Measurements from ENCODE around the gene COL11A2. TPM values are rescaled to one million over a fixed set of nuclear protein-coding genes. Genes with fewer than 3 reads are reported as not detected.

Gene COL11A2
- total RNA-seq, 2 donors from 2014 or later, result 1.9 to 3.4 TPM

DNA sequence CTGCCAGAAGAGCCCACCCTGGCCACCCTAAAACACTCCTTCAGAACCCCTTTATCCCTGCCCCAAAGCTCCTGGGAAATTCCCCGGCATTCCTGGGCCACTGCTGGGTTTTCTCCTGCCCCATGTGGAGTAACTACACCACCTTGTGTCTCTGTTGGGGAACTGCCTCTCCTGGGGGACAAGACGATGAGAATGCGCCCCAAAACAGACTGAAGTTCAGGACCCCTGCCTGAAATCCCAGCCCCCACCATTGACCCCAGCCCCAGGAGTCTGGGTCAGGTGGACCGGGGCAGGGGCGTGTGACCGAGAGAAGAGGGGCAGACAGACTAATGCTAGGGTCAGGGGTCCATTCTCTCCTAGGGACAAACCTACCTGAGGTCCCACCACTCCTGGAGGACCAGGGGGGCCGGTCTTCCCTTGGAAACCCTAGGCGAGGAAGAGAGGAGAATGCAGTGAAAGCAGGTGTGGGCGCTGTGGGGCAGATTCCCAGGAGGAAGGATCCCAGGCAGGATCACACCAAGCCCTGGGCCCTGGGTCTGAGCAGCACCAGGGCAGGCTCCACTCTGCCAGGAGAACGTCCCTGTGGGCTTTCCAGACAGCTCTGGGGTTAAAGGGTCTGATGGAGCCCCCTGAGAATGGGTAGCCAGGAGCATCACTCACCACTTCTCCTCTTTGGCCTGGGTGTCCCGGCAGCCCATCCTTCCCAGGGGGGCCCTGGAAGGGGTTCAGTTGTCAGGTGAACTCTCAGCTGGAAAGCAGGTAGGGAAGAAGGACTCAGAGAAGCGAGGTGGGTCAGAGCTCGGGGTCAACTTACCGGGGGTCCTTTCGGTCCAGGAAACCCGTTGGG lies 19.4 kb downstream of the COL11A2 start:
- ATAC-seq (ENCODE audit: insufficient number of reproducible peaks, low FRiP score, low read depth), result no peak
- H3K4me3 ChIP-seq, result no peak overlapping the region

DNA sequence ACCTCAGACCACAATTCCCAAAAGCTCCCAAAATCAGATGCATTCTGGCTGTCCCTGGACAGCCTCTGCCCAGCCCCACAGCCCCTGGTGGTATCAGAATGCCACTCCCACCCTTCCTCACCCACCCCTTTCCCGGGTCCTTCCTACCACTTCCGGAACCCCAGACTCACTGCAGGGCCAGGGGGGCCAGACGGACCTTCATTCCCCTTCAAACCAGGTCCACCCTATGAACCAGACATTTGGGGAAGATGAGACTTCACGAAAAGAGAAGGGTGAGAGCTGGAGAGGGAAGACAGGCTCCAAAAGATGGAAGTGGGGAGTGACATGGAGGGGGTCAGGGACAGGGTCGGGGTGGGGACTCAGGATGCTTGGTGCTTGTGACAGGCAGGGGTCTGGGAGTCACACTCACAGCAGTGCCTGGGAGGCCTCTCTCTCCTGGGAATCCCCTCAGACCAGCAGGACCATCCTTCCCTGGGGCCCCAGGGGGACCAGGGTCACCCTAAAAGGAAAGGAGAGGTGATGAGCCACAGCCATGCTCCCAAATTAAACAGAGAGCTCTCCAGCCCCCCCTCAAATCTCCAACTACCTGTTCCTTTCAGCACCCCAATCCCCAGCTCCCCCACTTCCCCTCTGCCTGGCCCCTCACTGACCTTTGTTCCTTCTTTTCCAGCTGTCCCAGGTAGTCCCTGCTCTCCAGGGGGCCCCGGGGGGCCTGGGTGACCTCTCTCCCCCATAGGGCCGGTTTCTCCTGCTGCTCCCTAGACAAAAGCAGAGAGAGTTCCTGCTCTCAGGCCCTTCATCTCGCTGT lies 20.2 kb downstream of the COL11A2 start:
- Histone ChIP-seq H3K9me3 (no peaks in the 10 kb centered on the region), H3K27me3 (replicated peaks; ENCODE audit: insufficient read depth) (no peaks in the 10 kb centered on the region), H3K27ac (no peak overlapping the region), H3K4me1 (ENCODE audit: control insufficient read depth in 1 of 2, low read depth in 2 of 2) (no peaks in the 10 kb centered on the region), H3K36me3 (no peaks in the 10 kb centered on the region), H3K4me3 (no peak overlapping the region)
- DNase-seq (ENCODE audit: low spot score) (no peak), ATAC-seq (ENCODE audit: insufficient number of reproducible peaks, low FRiP score, low read depth) (no peak)
- TF ChIP-seq CTCF (IDR thresholded peaks at IDR 0.05), result no peak

More for the DNA sequence above, 19.4 kb downstream of the COL11A2 start:
- Histone ChIP-seq H3K4me1 (ENCODE audit: control insufficient read depth in 1 of 2, low read depth in 2 of 2) (no peaks in the 10 kb centered on the region), H3K27ac (no peak overlapping the region), H3K36me3 (no peaks in the 10 kb centered on the region), H3K9me3 (no peaks in the 10 kb centered on the region), H3K27me3 (replicated peaks; ENCODE audit: insufficient read depth) (no peaks in the 10 kb centered on the region)
- DNase-seq (ENCODE audit: low spot score), result no peak
- no peak for TF ChIP-seq CTCF (IDR thresholded peaks at IDR 0.05)

GRCh38 chr6:33171016-33171879 lies 21.0 kb downstream of the COL11A2 start:
- TF ChIP-seq CTCF (IDR thresholded peaks at IDR 0.05), result no peak
- no peaks in the 10 kb centered on the region for H3K4me1 ChIP-seq (ENCODE audit: control insufficient read depth in 1 of 2, low read depth in 2 of 2)
- no peaks in the 10 kb centered on the region for H3K27me3 ChIP-seq (replicated peaks; ENCODE audit: insufficient read depth)
- H3K4me3 ChIP-seq, result no peak overlapping the region
- H3K9me3 ChIP-seq, result no peaks in the 10 kb centered on the region
- no peak for DNase-seq (ENCODE audit: low spot score)
- H3K36me3 ChIP-seq, result no peaks in the 10 kb centered on the region
- ATAC-seq (ENCODE audit: insufficient number of reproducible peaks, low FRiP score, low read depth), result no peak
- H3K27ac ChIP-seq, result no peak overlapping the region

DNA sequence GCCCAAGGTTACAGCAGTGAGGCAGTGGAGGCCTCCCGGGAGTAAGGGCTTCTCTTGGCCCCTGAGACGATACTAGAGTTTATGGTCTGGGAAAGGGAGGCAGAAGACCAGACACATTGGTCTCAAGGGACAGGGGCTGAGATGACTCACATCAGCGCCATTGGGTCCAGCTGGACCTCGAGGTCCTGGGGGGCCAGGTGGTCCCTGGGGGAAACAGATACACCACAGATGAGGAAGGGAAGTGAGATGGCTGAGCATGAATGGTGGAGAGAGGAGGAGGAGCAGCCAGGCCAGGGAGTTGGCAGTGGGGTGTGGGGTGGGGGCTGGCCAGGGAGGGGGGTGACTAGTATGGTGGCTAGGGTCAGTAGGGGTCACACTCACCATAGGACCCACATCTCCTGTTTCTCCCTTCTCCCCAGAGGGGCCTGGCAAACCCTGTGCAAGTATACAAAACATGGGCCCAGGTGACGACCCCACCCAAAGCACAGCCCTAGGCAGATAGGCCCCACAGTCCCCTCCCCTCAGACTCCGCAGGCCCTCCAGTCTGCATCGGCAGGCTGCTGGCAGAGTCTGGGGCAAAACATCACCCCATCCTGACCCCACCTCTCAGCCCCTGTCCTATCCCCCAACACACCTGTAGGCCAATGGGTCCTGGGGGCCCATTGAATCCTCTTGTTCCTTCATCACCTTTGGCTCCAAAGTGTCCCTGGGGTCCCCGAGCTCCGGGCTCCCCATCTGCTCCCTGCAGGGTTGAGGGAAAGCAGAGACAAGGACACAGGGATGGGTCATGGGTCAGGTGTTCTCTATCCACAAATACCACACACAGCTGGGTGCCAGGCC lies 21.9 kb downstream of the COL11A2 start:
- Histone ChIP-seq H3K9me3 (no peaks in the 10 kb centered on the region), H3K27ac (no peak overlapping the region), H3K4me3 (no peak overlapping the region), H3K27me3 (replicated peaks; ENCODE audit: insufficient read depth) (no peaks in the 10 kb centered on the region), H3K4me1 (ENCODE audit: control insufficient read depth in 1 of 2, low read depth in 2 of 2) (no peaks in the 10 kb centered on the region), H3K36me3 (no peaks in the 10 kb centered on the region)
- ATAC-seq (ENCODE audit: insufficient number of reproducible peaks, low FRiP score, low read depth) (no peak), DNase-seq (ENCODE audit: low spot score) (no peak)
- TF ChIP-seq CTCF (IDR thresholded peaks at IDR 0.05), result no peak
